ENCODE measurements around the gene SMARCC1.
"Not testable (repeated sequence)": the region's sequence is repeated elsewhere in the genome, so short reads cannot be mapped to it uniquely, and the experiment has no call there.

SMARCC1 gene

DNA sequence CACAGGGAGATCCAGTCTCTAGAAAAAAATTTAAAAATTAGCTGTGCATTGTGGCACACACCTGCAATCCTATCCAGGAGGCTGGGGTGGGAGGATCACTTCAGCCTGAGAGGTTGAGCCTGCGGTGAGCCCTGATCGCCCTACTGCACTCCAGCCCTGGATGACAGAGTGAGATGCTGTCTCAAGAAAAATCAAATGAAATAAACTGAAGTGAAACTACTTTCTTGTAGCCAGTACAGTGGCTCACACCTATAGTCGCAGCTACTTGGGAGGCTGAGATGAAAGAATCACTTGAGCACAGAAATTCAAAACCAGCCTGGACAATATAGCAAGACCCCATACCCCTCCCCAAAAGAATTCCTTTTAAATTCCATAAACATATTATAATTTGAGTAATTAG is 35.4 kb downstream of the SMARCC1 start:
- no peak for DNase-seq (ENCODE audit: low read depth)
- H3K4me3 ChIP-seq (ENCODE audit: low read length) = no peak overlapping the region
- TF ChIP-seq, protein P1, sequence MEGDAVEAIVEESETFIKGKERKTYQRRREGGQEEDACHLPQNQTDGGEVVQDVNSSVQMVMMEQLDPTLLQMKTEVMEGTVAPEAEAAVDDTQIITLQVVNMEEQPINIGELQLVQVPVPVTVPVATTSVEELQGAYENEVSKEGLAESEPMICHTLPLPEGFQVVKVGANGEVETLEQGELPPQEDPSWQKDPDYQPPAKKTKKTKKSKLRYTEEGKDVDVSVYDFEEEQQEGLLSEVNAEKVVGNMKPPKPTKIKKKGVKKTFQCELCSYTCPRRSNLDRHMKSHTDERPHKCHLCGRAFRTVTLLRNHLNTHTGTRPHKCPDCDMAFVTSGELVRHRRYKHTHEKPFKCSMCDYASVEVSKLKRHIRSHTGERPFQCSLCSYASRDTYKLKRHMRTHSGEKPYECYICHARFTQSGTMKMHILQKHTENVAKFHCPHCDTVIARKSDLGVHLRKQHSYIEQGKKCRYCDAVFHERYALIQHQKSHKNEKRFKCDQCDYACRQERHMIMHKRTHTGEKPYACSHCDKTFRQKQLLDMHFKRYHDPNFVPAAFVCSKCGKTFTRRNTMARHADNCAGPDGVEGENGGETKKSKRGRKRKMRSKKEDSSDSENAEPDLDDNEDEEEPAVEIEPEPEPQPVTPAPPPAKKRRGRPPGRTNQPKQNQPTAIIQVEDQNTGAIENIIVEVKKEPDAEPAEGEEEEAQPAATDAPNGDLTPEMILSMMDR (IDR thresholded peaks at IDR 0.05; ENCODE audit: insufficient read depth, low read depth, low read length, missing control alignments) = no peak

DNA sequence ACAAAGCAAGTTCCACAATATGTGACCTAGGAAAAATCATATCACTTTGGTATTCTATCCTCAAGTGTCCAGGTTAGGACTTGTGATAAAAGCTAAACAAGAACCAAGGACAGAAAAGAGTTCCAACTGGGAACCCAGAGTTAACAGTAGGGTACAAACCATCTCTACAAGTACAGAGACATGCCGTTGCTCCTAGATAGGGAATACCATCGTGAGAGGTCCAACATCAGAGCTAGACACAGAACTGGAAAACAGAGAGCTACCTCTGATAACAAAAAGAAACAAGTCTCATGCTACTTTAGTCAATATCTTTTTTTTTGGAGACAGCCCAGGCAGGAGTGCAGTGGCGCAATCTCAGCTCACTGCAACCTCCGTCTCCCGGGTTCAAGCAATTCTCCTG is 37.8 kb downstream of the SMARCC1 start:
- no peak overlapping the region for H3K4me3 ChIP-seq (ENCODE audit: low read length)
- TF ChIP-seq, protein P1 (IDR thresholded peaks at IDR 0.05; ENCODE audit: insufficient read depth, low read depth, low read length, missing control alignments) = no peak
- no peak for DNase-seq (ENCODE audit: low read depth)

DNA sequence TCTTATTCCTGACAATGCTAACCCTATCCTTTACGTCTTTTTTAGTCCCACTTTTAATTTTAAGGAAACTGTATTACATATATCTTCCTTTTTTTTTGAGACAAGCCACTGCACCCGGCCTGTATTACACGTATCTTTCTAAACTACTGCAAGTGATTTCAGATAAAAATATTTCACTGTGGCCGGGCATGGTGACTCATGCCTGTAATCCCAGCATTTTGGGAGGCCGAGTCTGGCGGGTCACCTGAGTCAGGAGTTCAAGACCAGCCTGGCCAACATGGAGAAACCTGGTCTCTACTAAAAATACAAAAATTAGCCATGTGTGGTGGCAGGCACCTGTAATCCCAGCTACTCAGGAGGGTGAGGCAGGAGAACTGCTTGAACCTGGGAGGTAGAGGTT is 38.3 kb downstream of the SMARCC1 start:
- peak; percentile 13 for DNase-seq (ENCODE audit: low read depth)
- H3K4me3 ChIP-seq (ENCODE audit: low read length) = not testable (repeated sequence)

DNA sequence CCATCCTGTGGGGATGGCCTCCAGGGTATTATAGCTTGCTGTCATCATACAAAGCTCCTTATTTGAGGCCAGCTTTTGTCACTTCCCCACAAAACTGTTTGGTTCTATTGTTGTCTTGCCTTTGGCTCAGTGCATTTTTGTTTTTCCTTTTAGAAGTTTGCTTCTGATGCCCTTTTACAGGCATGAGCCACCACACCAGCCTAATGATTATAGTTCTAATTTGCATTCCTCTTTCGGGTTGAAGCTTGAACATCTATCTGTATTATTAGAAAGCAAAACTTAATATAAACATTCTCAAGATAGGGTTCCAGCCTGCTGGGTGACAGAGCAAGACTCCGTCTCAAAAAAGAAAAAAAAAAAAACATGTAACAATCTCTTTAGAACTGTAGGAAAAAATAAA is 39.8 kb downstream of the SMARCC1 start:
- H3K4me3 ChIP-seq (ENCODE audit: low read length) = no peak overlapping the region
- DNase-seq (ENCODE audit: low read depth) = no peak
- TF ChIP-seq, protein P1 (IDR thresholded peaks at IDR 0.05; ENCODE audit: insufficient read depth, low read depth, low read length, missing control alignments) = no peak

GRCh38 chr3:47732143-47732542 is 49.5 kb downstream of the SMARCC1 start:
- no peak for DNase-seq (ENCODE audit: low read depth)
- TF ChIP-seq, protein P1 (IDR thresholded peaks at IDR 0.05; ENCODE audit: insufficient read depth, low read depth, low read length, missing control alignments) = no peak
- no peak overlapping the region for H3K4me3 ChIP-seq (ENCODE audit: low read length)

- no peak overlapping the region for H3K4me3 ChIP-seq (ENCODE audit: low read length)
- TF ChIP-seq, protein P1 (IDR thresholded peaks at IDR 0.05; ENCODE audit: insufficient read depth, low read depth, low read length, missing control alignments) = no peak
- DNase-seq (ENCODE audit: low read depth) = no peak
These were observed 50.6 kb downstream of the SMARCC1 start for GRCh38 chr3:47731061-47731460.

GRCh38 chr3:47722859-47723258 is 58.8 kb downstream of the SMARCC1 start:
- TF ChIP-seq, protein P1 (IDR thresholded peaks at IDR 0.05; ENCODE audit: insufficient read depth, low read depth, low read length, missing control alignments) = no peak
- DNase-seq (ENCODE audit: low read depth) = no peak
- no peak overlapping the region for H3K4me3 ChIP-seq (ENCODE audit: low read length)

GRCh38 chr3:47717448-47717847 is 64.2 kb downstream of the SMARCC1 start:
- DNase-seq (ENCODE audit: low read depth); H3K4me3 ChIP-seq (ENCODE audit: low read length): not testable (repeated sequence)

All from epithelial cell of esophagus (primary cell).